Skeletal muscle tissue (tissue), 4 donors: ENCODE measurements around the gene C19orf81. TPM values are rescaled to one million over a fixed set of nuclear protein-coding genes. Genes with fewer than 3 reads are reported as not detected.

Experiments
- H3K27ac ChIP-seq: one replicate; pipeline ENCODE4 v1.7.0; 2013; ENCODE audit warnings: mild to moderate bottlenecking, low read depth, low read length, inconsistent platforms
- H3K27me3 ChIP-seq, 3 donors: one replicate each; pipeline ENCODE4 v1.7.0; 2013; ENCODE audit warnings: low read length in 3 of 3; ENCODE audit not compliant: control insufficient read depth in 3 of 3, insufficient read depth in 3 of 3
- H3K36me3 ChIP-seq, 3 donors: one replicate each; pipeline ENCODE4 v1.7.0; 2013; ENCODE audit warnings: low read length in 3 of 3; ENCODE audit not compliant: control insufficient read depth in 3 of 3, insufficient read depth in 3 of 3
- H3K4me1 ChIP-seq, 3 donors: one replicate each; pipeline ENCODE4 v1.7.0; 2013; ENCODE audit warnings: low read length in 3 of 3, mild to moderate bottlenecking in 3 of 3; ENCODE audit not compliant: control insufficient read depth in 3 of 3, insufficient read depth in 3 of 3
- H3K4me3 ChIP-seq, 3 donors: one replicate each; pipeline ENCODE4 v1.7.0; 2013; ENCODE audit warnings: low read length in 3 of 3
- H3K9ac ChIP-seq, 3 donors: one replicate each; pipeline ENCODE4 v1.7.0; 2013; ENCODE audit warnings: low read length in 3 of 3, mild to moderate bottlenecking in 3 of 3, moderate library complexity in 2 of 3, low read depth in 1 of 3
- H3K9me3 ChIP-seq, 3 donors: one replicate each; pipeline ENCODE4 v1.7.0; 2013; ENCODE audit warnings: low read length in 3 of 3; ENCODE audit not compliant: control insufficient read depth in 3 of 3
- total RNA-seq: library from RNA; depleted of rRNA; stranded (reverse); fragments of >200 nt; gene quantifications from one replicate; pipeline ENCODE4 v1.2.3, GENCODE V29; 2014
- donor health status: Osteomylitis.

C19orf81 gene
- total RNA-seq, 1 donor from 2014 or later, result not detected

- Histone ChIP-seq H3K36me3 (no peaks in the 10 kb centered on the region), H3K9ac (no peak overlapping the region), H3K9me3 (peaks cover 0 to 2% (median 0%) of the 10 kb centered on the region in 3 donors), H3K27me3 (peaks cover 33 to 56% (median 51%) of the 10 kb centered on the region in 3 donors), H3K4me1 (peaks cover 2 to 5% (median 4%) of the 10 kb centered on the region in 3 donors), H3K27ac (no peak overlapping the region), H3K4me3 (no peak overlapping the region)
Observed at GRCh38 chr19:50663482-50663790, 14.2 kb downstream of the C19orf81 start.

- peaks cover 0 to 2% (median 0%) of the 10 kb centered on the region in 3 donors for H3K9me3 ChIP-seq
- no peaks in the 10 kb centered on the region for H3K36me3 ChIP-seq
- H3K27me3 ChIP-seq, result peaks cover 28 to 52% (median 49%) of the 10 kb centered on the region in 3 donors
- H3K4me1 ChIP-seq, result no peaks in the 10 kb centered on the region
- H3K27ac ChIP-seq, result no peak overlapping the region
- H3K4me3 ChIP-seq, result no peak overlapping the region
- no peak overlapping the region for H3K9ac ChIP-seq
Observed at GRCh38 chr19:50664204-50664603, 15.0 kb downstream of the C19orf81 start.

GRCh38 chr19:50666346-50667176 is 17.3 kb downstream of the C19orf81 start:
- Histone ChIP-seq H3K27me3 (peaks cover 29 to 54% (median 53%) of the 10 kb centered on the region in 3 donors), H3K9ac (no peak overlapping the region)

GRCh38 chr19:50667177-50667758 is 18.0 kb downstream of the C19orf81 start:
- Histone ChIP-seq H3K9ac (no peak overlapping the region), H3K27me3 (peaks cover 31 to 56% (median 54%) of the 10 kb centered on the region in 3 donors), H3K4me1 (no peaks in the 10 kb centered on the region), H3K36me3 (no peaks in the 10 kb centered on the region), H3K4me3 (no peak overlapping the region), H3K27ac (no peak overlapping the region), H3K9me3 (no peaks in the 10 kb centered on the region)

More at GRCh38 chr19:50666346-50667176, 17.3 kb downstream of the C19orf81 start:
- H3K4me1 ChIP-seq, result no peaks in the 10 kb centered on the region
- no peaks in the 10 kb centered on the region for H3K36me3 ChIP-seq
- H3K4me3 ChIP-seq, result no peak overlapping the region
- H3K9me3 ChIP-seq, result no peaks in the 10 kb centered on the region
- H3K27ac ChIP-seq, result no peak overlapping the region

- no peaks in the 10 kb centered on the region for H3K9me3 ChIP-seq
- no peaks in the 10 kb centered on the region for H3K36me3 ChIP-seq
- H3K27ac ChIP-seq, result no peak overlapping the region
- peaks cover 30 to 58% (median 52%) of the 10 kb centered on the region in 3 donors for H3K27me3 ChIP-seq
- H3K4me3 ChIP-seq, result no peak overlapping the region
- H3K4me1 ChIP-seq, result no peaks in the 10 kb centered on the region
- H3K9ac ChIP-seq, result no peak overlapping the region
Observed at GRCh38 chr19:50667759-50668231, 18.6 kb downstream of the C19orf81 start.

GRCh38 chr19:50668416-50668815 is 19.2 kb downstream of the C19orf81 start:
- Histone ChIP-seq H3K36me3 (no peaks in the 10 kb centered on the region), H3K27ac (no peak overlapping the region), H3K9ac (no peak overlapping the region), H3K9me3 (no peaks in the 10 kb centered on the region), H3K27me3 (peaks cover 26 to 64% (median 50%) of the 10 kb centered on the region in 3 donors), H3K4me3 (no peak overlapping the region), H3K4me1 (no peaks in the 10 kb centered on the region)

- Histone ChIP-seq H3K9ac (no peak overlapping the region), H3K36me3 (no peaks in the 10 kb centered on the region), H3K27ac (no peak overlapping the region), H3K4me3 (no peak overlapping the region), H3K27me3 (peaks cover 26 to 65% (median 52%) of the 10 kb centered on the region in 3 donors), H3K9me3 (no peaks in the 10 kb centered on the region), H3K4me1 (no peaks in the 10 kb centered on the region)
Observed at GRCh38 chr19:50668879-50669278, 19.6 kb downstream of the C19orf81 start.

GRCh38 chr19:50669302-50670101 is 20.3 kb downstream of the C19orf81 start:
- H3K9me3 ChIP-seq, result no peaks in the 10 kb centered on the region
- peaks cover 29 to 62% (median 53%) of the 10 kb centered on the region in 3 donors for H3K27me3 ChIP-seq
- no peak overlapping the region for H3K9ac ChIP-seq
- no peak overlapping the region for H3K27ac ChIP-seq
- H3K36me3 ChIP-seq, result no peaks in the 10 kb centered on the region
- no peak overlapping the region for H3K4me3 ChIP-seq
- H3K4me1 ChIP-seq, result no peaks in the 10 kb centered on the region

- Histone ChIP-seq H3K27ac (no peak overlapping the region), H3K4me1 (no peaks in the 10 kb centered on the region), H3K36me3 (no peaks in the 10 kb centered on the region), H3K9me3 (no peaks in the 10 kb centered on the region), H3K4me3 (no peak overlapping the region), H3K9ac (no peak overlapping the region), H3K27me3 (peaks cover 29 to 62% (median 53%) of the 10 kb centered on the region in 3 donors)
Observed at GRCh38 chr19:50670102-50670380, 20.8 kb downstream of the C19orf81 start.

GRCh38 chr19:50673118-50673517 is 23.9 kb downstream of the C19orf81 start:
- Histone ChIP-seq H3K4me1 (no peaks in the 10 kb centered on the region), H3K9ac (no peak overlapping the region), H3K4me3 (no peak overlapping the region), H3K27ac (no peak overlapping the region), H3K9me3 (no peaks in the 10 kb centered on the region), H3K36me3 (no peaks in the 10 kb centered on the region), H3K27me3 (peaks cover 29 to 48% (median 45%) of the 10 kb centered on the region in 3 donors)
